Testis (tissue), 2 donors: Measurements from ENCODE around the gene CUEDC1.

Experiments
- POLR2A ChIP-seq: fragments of 450-650 bp; IDR thresholded peaks from one replicate; pipeline ENCODE4 v1.6.1; 2017; ENCODE audit warnings: antibody characterized with exemption, mild to moderate bottlenecking, moderate library complexity
- TF ChIP-seq, protein P1 (sequence below), 3 experiments: fragments of 450-650 bp in 2 of 3; fragments of 200-600 bp in 1 of 3; sonication (generic) in 1 of 3; IDR thresholded peaks; one replicate each; pipeline ENCODE4 v1.5.1; 2016 to 2019; ENCODE audit warnings: antibody characterized with exemption in 3 of 3, mild to moderate bottlenecking in 2 of 3, moderate library complexity in 1 of 3

GRCh38 chr17:57988301-57989250 is 33.4 kb upstream of the CUEDC1 start:
- TF ChIP-seq, protein P1, sequence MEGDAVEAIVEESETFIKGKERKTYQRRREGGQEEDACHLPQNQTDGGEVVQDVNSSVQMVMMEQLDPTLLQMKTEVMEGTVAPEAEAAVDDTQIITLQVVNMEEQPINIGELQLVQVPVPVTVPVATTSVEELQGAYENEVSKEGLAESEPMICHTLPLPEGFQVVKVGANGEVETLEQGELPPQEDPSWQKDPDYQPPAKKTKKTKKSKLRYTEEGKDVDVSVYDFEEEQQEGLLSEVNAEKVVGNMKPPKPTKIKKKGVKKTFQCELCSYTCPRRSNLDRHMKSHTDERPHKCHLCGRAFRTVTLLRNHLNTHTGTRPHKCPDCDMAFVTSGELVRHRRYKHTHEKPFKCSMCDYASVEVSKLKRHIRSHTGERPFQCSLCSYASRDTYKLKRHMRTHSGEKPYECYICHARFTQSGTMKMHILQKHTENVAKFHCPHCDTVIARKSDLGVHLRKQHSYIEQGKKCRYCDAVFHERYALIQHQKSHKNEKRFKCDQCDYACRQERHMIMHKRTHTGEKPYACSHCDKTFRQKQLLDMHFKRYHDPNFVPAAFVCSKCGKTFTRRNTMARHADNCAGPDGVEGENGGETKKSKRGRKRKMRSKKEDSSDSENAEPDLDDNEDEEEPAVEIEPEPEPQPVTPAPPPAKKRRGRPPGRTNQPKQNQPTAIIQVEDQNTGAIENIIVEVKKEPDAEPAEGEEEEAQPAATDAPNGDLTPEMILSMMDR (IDR thresholded peaks at IDR 0.05): no peak
- no peak for TF ChIP-seq POLR2A
